Fibroblast of skin of right quadriceps (primary cell): ENCODE measurements around the gene DCC.

Experiments
- DNase-seq: peaks from one replicate; pipeline ENCODE4 v3.0.0-alpha.2; 2013

Gene DCC

GRCh38 chr18:52607985-52608384, 268.0 kb downstream of the DCC start:
- no peak for DNase-seq

DNA sequence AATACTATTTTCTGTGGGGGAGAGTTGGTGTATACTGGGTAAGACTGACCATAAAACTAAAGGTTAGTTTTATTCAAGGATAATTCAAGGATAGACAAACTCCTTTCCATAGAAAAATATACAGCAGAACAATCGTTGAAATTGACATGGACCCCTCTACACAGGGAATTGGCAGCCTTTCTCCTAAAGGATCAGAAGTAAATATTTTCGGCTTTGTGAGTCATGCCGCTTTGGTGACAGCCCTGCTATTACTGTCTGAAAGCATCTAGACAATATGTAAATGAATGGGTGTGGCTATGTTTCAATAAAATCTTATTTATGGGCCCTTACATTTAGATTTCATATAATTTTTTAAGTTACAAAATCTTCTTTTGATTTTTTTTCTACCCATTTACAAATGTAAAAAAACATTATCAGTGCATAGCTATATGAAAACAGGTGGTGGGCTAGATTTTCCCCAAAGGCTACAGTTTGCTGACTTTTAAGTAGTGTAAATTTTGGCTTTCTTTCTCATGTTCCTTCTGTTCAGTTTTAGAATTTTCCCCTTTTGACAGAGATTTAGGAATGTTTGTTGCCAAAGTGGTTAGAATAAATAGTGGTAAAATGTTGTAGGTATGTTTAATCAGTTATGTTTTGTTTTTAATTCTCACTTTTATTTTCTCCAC, 270.6 kb downstream of the DCC start:
- DNase-seq, result no peak

- no peak for DNase-seq
Measured at GRCh38 chr18:52612406-52612805, 272.4 kb downstream of the DCC start.

GRCh38 chr18:52615321-52615720, 275.3 kb downstream of the DCC start:
- peak; percentile 1 for DNase-seq

DNA sequence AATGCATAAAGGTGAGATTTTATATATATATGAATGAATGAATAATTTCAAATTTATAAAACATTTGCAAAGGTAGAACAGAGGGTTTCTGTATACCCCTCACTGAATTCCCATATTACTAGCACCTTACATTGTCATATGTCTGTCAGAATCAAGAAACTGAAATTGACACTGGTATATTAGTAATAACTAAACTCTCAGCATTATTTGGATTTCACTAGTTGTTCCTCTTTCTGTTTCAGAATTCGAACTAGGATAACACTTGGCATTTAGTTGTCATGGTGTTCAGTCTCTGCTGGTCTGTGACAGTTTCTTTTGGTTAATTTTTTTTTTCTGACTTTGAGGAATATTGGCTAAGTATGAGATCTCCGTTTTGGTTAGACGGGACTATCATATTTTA, 275.9 kb downstream of the DCC start:
- no peak for DNase-seq

GRCh38 chr18:52617931-52618330, 277.9 kb downstream of the DCC start:
- DNase-seq, result peak; percentile 67

- no peak for DNase-seq
Measured at GRCh38 chr18:52620926-52621439, 281.0 kb downstream of the DCC start.

DNA sequence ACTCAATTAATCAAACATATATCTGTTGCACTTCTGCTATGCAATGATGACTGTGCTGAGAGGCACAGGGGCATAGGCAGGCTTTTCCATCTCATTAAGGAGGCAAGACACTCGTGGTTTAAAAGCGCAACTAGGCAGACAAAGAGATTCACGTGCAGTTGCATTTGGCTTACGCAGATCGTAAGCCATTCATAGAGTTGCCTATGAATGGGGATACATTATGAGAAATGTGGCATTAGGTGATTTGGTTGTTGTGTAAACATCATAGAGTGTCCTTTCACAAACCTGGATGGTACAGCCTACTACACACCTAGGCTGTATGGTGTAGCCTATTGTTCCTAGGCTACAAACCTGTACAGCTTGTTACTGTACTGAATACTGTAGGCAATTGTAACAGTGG, 284.7 kb downstream of the DCC start:
- no peak for DNase-seq

GRCh38 chr18:52636536-52636935, 296.5 kb downstream of the DCC start:
- DNase-seq, result no peak

DNA sequence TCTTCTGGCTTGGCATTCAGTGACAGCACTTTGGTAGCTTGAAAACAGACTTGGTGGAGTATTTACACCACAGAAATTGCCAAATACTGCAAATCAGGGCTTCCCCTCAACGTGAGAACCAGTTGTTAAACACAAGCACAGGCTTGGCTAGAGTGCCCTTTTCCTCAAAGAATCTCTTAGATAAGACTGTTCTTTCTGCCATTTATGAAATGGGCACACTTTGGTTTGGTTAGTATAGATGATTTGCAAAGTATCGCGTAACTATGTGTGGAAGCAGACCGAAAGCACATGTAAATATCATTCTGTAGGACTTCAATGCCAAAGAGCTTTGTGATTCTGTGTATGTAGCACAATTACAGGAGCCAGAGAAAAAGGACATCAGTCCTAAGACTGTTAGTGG, 308.2 kb downstream of the DCC start:
- no peak for DNase-seq

GRCh38 chr18:52652391-52652790, 312.4 kb downstream of the DCC start:
- DNase-seq, result peak; percentile 23

- DNase-seq, result no peak
Measured at GRCh38 chr18:52657043-52657805, 317.2 kb downstream of the DCC start.

GRCh38 chr18:52667463-52668065, 327.6 kb downstream of the DCC start:
- no peak for DNase-seq

GRCh38 chr18:52670896-52671295, 330.9 kb downstream of the DCC start:
- peak; percentile 22 for DNase-seq

DNA sequence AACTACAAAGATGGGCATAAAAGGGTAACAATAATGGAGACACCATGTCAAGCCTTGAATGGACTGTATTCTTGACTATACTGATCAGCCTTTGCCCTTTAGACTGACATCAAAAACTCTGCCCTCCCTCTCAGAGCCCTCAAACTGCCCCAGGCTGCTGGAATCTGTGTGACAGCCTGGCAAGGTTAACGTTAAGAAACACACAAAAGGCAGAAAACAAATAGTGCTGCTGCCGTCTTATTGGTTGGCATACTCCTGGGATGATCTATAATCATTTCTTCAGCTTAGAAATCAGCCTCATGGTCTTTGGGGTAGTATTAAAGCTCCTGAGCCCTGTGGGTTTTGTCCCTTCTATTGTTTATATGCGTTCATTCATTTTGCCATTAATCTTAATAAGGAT, 338.0 kb downstream of the DCC start:
- no peak for DNase-seq

- DNase-seq, result no peak
Measured at GRCh38 chr18:52678551-52678950, 338.6 kb downstream of the DCC start.

GRCh38 chr18:52679354-52679753, 339.4 kb downstream of the DCC start:
- DNase-seq, result no peak

DNA sequence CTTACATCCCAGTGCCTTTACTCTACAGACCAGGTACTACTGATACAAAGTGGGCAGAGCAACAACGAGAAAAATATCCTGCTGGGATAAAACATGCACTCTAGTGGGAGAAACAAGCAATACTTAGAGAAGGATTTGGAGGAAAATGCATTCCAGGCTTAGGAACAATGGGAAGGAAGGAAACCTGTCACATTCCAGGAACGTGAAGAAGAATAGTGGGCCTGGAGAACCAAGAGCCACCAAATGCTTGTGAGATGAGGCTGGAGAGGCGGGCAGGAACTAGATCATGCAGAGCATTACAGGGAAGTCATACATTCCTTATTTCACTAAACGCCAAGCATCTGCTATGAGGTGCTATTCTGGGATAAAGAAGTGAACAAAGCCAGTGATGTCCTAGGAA, 342.3 kb downstream of the DCC start:
- peak; percentile 30 for DNase-seq

DNA sequence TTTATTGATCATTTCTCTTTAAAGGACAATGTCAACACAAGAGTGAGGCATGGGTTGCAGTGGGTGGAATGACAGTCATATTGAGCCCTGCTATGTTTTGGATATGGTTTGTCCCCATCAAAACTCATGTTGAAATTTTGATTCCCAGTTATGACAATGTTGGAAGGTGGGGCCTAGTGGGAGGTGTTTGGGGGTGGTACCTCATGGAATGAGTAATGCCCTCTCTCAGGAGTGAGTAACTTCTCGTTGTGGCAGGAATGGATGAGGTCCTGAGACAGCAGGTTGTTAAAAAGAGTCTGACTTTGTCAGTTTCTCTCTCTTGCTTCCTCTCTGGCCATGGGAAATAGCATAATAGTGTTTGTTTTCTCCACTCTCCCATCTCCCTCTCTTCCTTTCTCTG, 345.3 kb downstream of the DCC start:
- no peak for DNase-seq

GRCh38 chr18:52691841-52692240, 351.8 kb downstream of the DCC start:
- DNase-seq, result no peak

GRCh38 chr18:52694804-52695203, 354.8 kb downstream of the DCC start:
- no peak for DNase-seq

DNA sequence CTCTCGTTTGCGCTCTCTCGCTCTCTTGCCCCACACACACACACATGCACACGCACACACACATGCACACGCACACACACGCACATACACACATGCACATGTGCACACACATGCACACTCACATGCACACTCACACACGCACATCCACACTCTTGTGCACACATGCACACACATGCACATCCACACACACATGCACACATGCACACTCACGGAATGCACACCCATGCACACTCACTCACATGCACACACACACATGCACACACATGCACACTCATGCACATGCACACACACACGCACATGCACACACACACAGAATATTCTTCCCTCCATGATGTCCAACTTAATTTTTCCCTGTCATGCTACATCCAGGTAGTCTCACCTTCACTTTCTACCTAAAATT, 360.1 kb downstream of the DCC start:
- no peak for DNase-seq

DNA sequence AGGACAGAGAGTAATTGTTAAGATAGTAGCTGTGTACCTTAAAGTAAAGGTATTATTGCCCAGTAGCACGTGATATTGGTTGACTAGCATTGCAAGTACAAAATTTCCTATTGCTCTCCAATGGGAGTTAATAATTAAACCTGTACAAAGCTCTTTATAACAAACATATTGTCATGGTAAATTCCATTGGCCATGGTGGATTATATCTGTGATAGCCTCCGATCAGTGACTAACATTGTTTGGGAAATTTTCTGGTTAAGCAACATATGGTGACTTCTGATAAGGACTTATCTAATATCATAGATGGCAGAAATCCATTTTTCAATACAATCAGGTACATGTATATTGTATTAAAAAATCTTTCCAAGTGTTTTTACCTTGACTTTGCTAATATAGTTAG, 360.8 kb downstream of the DCC start:
- DNase-seq, result no peak
